K562 (cell line): Measurements from ENCODE around the gene WFDC1. TPM values are rescaled to one million over a fixed set of nuclear protein-coding genes. Genes with fewer than 3 reads are reported as not detected.

Experiments used
- ATAC-seq: fragments of 200-7000 bp; cut with Tn5 transposase; 3 replicates; pipeline ENCODE4 v1.9.1; 2020; ENCODE audit warnings: moderate library complexity
- BruUV-seq: library from RNA; stranded (reverse); fragments of 400-500 nt; replicated peaks from 2 replicates; lab custom pipeline; 2021; lab: Mats Ljungman, UMichigan
- CTCF ChIA-PET: fragments of 300-600 bp; formaldehyde crosslinking; extraction: SDS; loops from one replicate; lab custom pipeline; 2021; ENCODE audit warnings: low intra/inter-chr PET ratio; lab: Yijun Ruan, JAX
- POLR2A ChIA-PET: fragments of 300-600, 350-650 bp; sonication (Branson Sonifier 250); formaldehyde crosslinking; extraction: SDS; loops from one replicate; lab custom pipeline; 2021; ENCODE audit warnings: antibody characterized with exemption, inconsistent platforms; lab: Yijun Ruan, JAX
- DNase-seq, 4 experiments: peaks; one replicate each; pipeline versions ENCODE4 v3.0.0 to v3.0.0-alpha.2; 2011 to 2018; ENCODE audit warnings: low spot score in 3 of 4, mixed read lengths in 3 of 4; ENCODE audit errors: extremely low read depth in 1 of 4
- FAIRE-seq: peaks from 2 replicates; lab custom pipeline; 2011; peaks lifted over from hg19 to GRCh38; lab: Jason Lieb, UNC
- H2AFZ ChIP-seq: 2 replicates; pipeline ENCODE4 v1.6.0; 2011; ENCODE audit warnings: low read depth, low read length, control low read depth, inconsistent platforms
- H3K27ac ChIP-seq: fragments of 200-600 bp; 3 replicates; pipeline ENCODE4 v1.8.0; 2011; ENCODE audit warnings: low read depth, mild to moderate bottlenecking, control low read depth, inconsistent platforms, low read length, moderate library complexity, mixed read lengths; ENCODE audit errors: extremely low read depth
- H3K27me3 ChIP-seq, 2 experiments: fragments of 300-600 bp in 1 of 2; 2 replicates in 1 of 2; 3 replicates in 1 of 2; pipeline versions ENCODE4 v1.6.0 to v1.8.0; 2011; ENCODE audit warnings: inconsistent platforms in 2 of 2, low read length in 2 of 2, mild to moderate bottlenecking in 1 of 2, mixed read lengths in 1 of 2, moderate library complexity in 1 of 2; ENCODE audit not compliant: control insufficient read depth in 2 of 2, insufficient read depth in 2 of 2
- H3K36me3 ChIP-seq: fragments of 300-600 bp; 3 replicates; pipeline ENCODE4 v1.8.0; 2011; ENCODE audit warnings: mild to moderate bottlenecking, low read length, inconsistent platforms; ENCODE audit not compliant: control insufficient read depth, insufficient read depth
- H3K4me1 ChIP-seq, 2 experiments: fragments of 200-600 bp in 1 of 2; replicated peaks in 1 of 2; 2 replicates in 1 of 2; 3 replicates in 1 of 2; pipeline versions ENCODE4 v1.5.1 to v1.8.0; 2011; ENCODE audit warnings: inconsistent platforms in 2 of 2, low read length in 2 of 2, mild to moderate bottlenecking in 1 of 2, mixed read lengths in 1 of 2, moderate library complexity in 1 of 2; ENCODE audit not compliant: control insufficient read depth in 2 of 2, insufficient read depth in 2 of 2
- H3K4me2 ChIP-seq: 2 replicates; pipeline ENCODE4 v1.6.1; 2011; ENCODE audit warnings: low read length, control low read depth, inconsistent platforms, mixed read lengths; ENCODE audit not compliant: insufficient read depth
- H3K4me3 ChIP-seq: fragments of 200-600 bp; sonication (generic), shearing (Covaris generic); 2 replicates; pipeline ENCODE4 v1.5.1; 2016; ENCODE audit warnings: control low read depth, inconsistent platforms
- H3K79me2 ChIP-seq: fragments of 200-600 bp; 3 replicates; pipeline ENCODE4 v1.8.0; 2011; ENCODE audit warnings: low read length, inconsistent platforms; ENCODE audit not compliant: control insufficient read depth, insufficient read depth
- H3K9ac ChIP-seq, 2 experiments: 2 replicates each; pipeline versions ENCODE4 v1.6.0 to v1.6.1; 2011; ENCODE audit warnings: low read depth in 2 of 2, low read length in 2 of 2, control low read depth in 1 of 2, inconsistent platforms in 1 of 2, mild to moderate bottlenecking in 1 of 2, mixed read lengths in 1 of 2; ENCODE audit not compliant: insufficient read depth in 1 of 2
- H3K9me1 ChIP-seq: one replicate; pipeline ENCODE4 v1.6.0; 2011; ENCODE audit warnings: inconsistent platforms, mild to moderate bottlenecking, low read length, moderate library complexity; ENCODE audit not compliant: control insufficient read depth, insufficient read depth
- H3K9me3 ChIP-seq: replicated peaks from 2 replicates; pipeline ENCODE4 v1.5.1; 2011; ENCODE audit warnings: low read depth, low read length, inconsistent platforms; ENCODE audit not compliant: control insufficient read depth, insufficient read depth
- H4K20me1 ChIP-seq: replicated peaks from 2 replicates; pipeline ENCODE4 v1.6.1; 2011; ENCODE audit warnings: low read length, inconsistent platforms, mixed read lengths; ENCODE audit not compliant: control insufficient read depth, insufficient read depth
- BACH1 ChIP-seq: fragments of 200-800 bp; sonication (Bioruptor generic); IDR thresholded peaks from 2 replicates; pipeline ENCODE4 v1.6.1; 2016; ENCODE audit warnings: missing genetic modification characterization, missing compliant biosample characterization
- BCL6 ChIP-seq: fragments of 250-450 bp; sonication (Bioruptor Pico); IDR thresholded peaks from 2 replicates; pipeline ENCODE4 v1.4.0; 2020
- BRCA1 ChIP-seq, 2 experiments: fragments of 450-650 bp in 1 of 2; sonication (generic) in 1 of 2; formaldehyde crosslinking in 1 of 2; IDR thresholded peaks; 2 replicates each; pipeline versions ENCODE4 v1.5.0 to v1.6.1; 2017 to 2020; ENCODE audit warnings: mild to moderate bottlenecking in 1 of 2, missing genetic modification reagents in 1 of 2
- CEBPB ChIP-seq: fragments of 450-650 bp; IDR thresholded peaks from 2 replicates; pipeline ENCODE4 v1.6.1; 2016; ENCODE audit warnings: missing genetic modification characterization, missing compliant biosample characterization
- CEBPG ChIP-seq, 3 experiments: fragments of 200-800 bp in 1 of 3; sonication (Bioruptor generic) in 1 of 3; sonication (generic) in 1 of 3; formaldehyde crosslinking in 1 of 3; IDR thresholded peaks in 2 of 3; conservative IDR thresholded peaks in 1 of 3; 2 replicates each; pipeline versions ENCODE4 v1.6.1 to v1.8.0; 2016 to 2022; ENCODE audit warnings: missing compliant biosample characterization in 2 of 3, missing genetic modification characterization in 2 of 3, mild to moderate bottlenecking in 1 of 3, missing genetic modification reagents in 1 of 3
- EWSR1 ChIP-seq: fragments of 450-650 bp; IDR thresholded peaks from 2 replicates; pipeline ENCODE4 v1.6.1; 2018; ENCODE audit warnings: borderline replicate concordance, mild to moderate bottlenecking, low read depth, moderate library complexity; ENCODE audit not compliant: partially characterized antibody
- HOXB6 ChIP-seq: fragments of 250-450 bp; sonication (Bioruptor Pico); IDR thresholded peaks from 2 replicates; pipeline ENCODE4 v1.5.1; 2022; ENCODE audit warnings: mild to moderate bottlenecking, borderline replicate concordance
- MYC ChIP-seq, 2 experiments: fragments of 250-450 bp in 1 of 2; sonication (Bioruptor Pico) in 1 of 2; IDR thresholded peaks; 2 replicates each; pipeline versions ENCODE4 v1.5.1 to v1.6.1; 2012 to 2021; ENCODE audit warnings: low read depth in 2 of 2, borderline replicate concordance in 1 of 2, improper control_type of control experiment in 1 of 2, low read length in 1 of 2, mild to moderate bottlenecking in 1 of 2, moderate library complexity in 1 of 2
- NRF1 ChIP-seq, 2 experiments: fragments of 450-650 bp; IDR thresholded peaks in 1 of 2; conservative IDR thresholded peaks in 1 of 2; 2 replicates each; pipeline ENCODE4 v1.6.1; 2014; ENCODE audit warnings: mild to moderate bottlenecking in 2 of 2
- SMARCB1 ChIP-seq: IDR thresholded peaks from 2 replicates; pipeline ENCODE4 v1.6.1; 2011; ENCODE audit warnings: improper control_type of control experiment, low read depth; ENCODE audit not compliant: insufficient read length
- SMARCC2 ChIP-seq: fragments of 450-650 bp; IDR thresholded peaks from 2 replicates; pipeline ENCODE4 v1.6.1; 2017; ENCODE audit warnings: antibody characterized with exemption, moderate library complexity, mild to moderate bottlenecking, low read depth
- TSC22D4 ChIP-seq: fragments of 450-650 bp; IDR thresholded peaks from 2 replicates; pipeline ENCODE4 v1.6.1; 2016; ENCODE audit warnings: missing genetic modification characterization, missing biosample characterization, control low read depth
- XRCC5 ChIP-seq: fragments of 200-400 bp; formaldehyde crosslinking; IDR thresholded peaks from 2 replicates; pipeline ENCODE4 v1.6.1; 2017; ENCODE audit warnings: low read depth, mild to moderate bottlenecking, low read length
- ZFX ChIP-seq: sonication (generic); formaldehyde crosslinking; IDR thresholded peaks from 2 replicates; pipeline ENCODE4 v1.8.0; 2022; ENCODE audit warnings: mild to moderate bottlenecking, missing genetic modification reagents, moderate library complexity
- ZNF431 ChIP-seq: sonication (generic); formaldehyde crosslinking; IDR thresholded peaks from 2 replicates; pipeline ENCODE4 v1.8.0; 2022; ENCODE audit warnings: mild to moderate bottlenecking, missing genetic modification reagents
- WGBS: fragments of 100-300 bp; shearing (Covaris generic); methylation state at CpG from one replicate; pipeline ENCODE4 v1.1.6; 2016; ENCODE audit warnings: low coverage, mixed read lengths; ENCODE audit not compliant: insufficient coverage; ENCODE audit errors: missing lambda C conversion rate; 5-methylcytosine and 5-hydroxymethylcytosine counted together
- in situ Hi-C: fragments of 300-500 bp; cut with MboI; formaldehyde crosslinking; loops from 4 replicates; pipeline ENCODE4 v1.15.0; 2018; ENCODE audit warnings: inconsistent platforms, mixed read lengths
- intact Hi-C: fragments of 100-400 bp; cut with micrococcal nuclease; formaldehyde crosslinking; loops from 2 replicates; pipeline ENCODE4 v1.14.2; 2022
- polyA plus RNA-seq, 8 experiments: library from polyadenylated mRNA; depleted of rRNA in 4 of 8; stranded (reverse) in 5 of 8; unstranded in 3 of 8; fragments of >200 nt; fragmentation: Nextera tagmentation in 2 of 8; fragmentation: Illumina TruSeq in 1 of 8; extraction: Ambion mirVana in 2 of 8; extraction: Trizol in 1 of 8; gene quantifications; 2 replicates each; pipeline versions ENCODE4 v1.2.1 to v1.2.3, GENCODE V29; 2011 to 2014; ENCODE audit warnings: inconsistent platforms in 1 of 8, missing spikeins in 1 of 8
- total RNA-seq, 7 experiments: library from RNA; depleted of rRNA in 6 of 7; stranded (reverse); fragments of >200 nt in 6 of 7; fragmentation: Illumina TruSeq in 2 of 7; extraction: Trizol in 2 of 7; gene quantifications; 2 replicates each; pipeline versions ENCODE4 v1.2.1 to v1.2.3, GENCODE V29; 2011 to 2021; ENCODE audit warnings: low replicate concordance in 1 of 7

Gene WFDC1
- total and polyA plus RNA-seq, 9 of the 15 experiments (the other 6 are each of a cell fraction or from before 2014, with no cell fraction given), result not detected

GRCh38 chr16:84368308-84368996, 73.8 kb downstream of the WFDC1 start, which contains the start of gene ATP2C2:
Gene ATP2C2, plus strand, starts transcription at chr16:84368538. Its CDS starts 78 bp downstream, at chr16:84368616.
- ATAC-seq (peak; percentile 34), FAIRE-seq (no peak), DNase-seq (peak in 2 of 4 experiments; percentile 36 to 42)
- H3K4me2 ChIP-seq, result no peak within 1 kb of the TSS
- 22% methylated on average over 44 of the region's 66 CpGs for WGBS
- peaks cover 33 to 72% of the 10 kb centered on the region in 2 experiments for H3K27me3 ChIP-seq
- H2AFZ ChIP-seq, result no peak within 1 kb of the TSS
- H3K9me1 ChIP-seq, result no peaks in the 10 kb centered on the region
- H3K4me1 ChIP-seq, result peaks cover 0 to 12% of the 10 kb centered on the region in 2 experiments; a peak in 2 of 5 replicates
- no peaks in the 10 kb centered on the region for H4K20me1 ChIP-seq
- CTCF ChIA-PET, result no interaction called here
- H3K9ac ChIP-seq, result 0 out of 4 replicates have a peak within 1 kb of the TSS, but pooled peaks of 1 of the 2 experiments have one; percentile 18
- no peaks in the 10 kb centered on the region for H3K36me3 ChIP-seq
- intact Hi-C loops, result no loop called here
- TF ChIP-seq NRF1 (conservative IDR thresholded peaks at IDR 0.05 in 1 of 2, IDR thresholded peaks at IDR 0.05 in 1 of 2), result 0 out of 4 replicates have a peak, but pooled peaks of 1 of the 2 experiments have one; percentile 13
- TF ChIP-seq SMARCB1, result no peak
- no TSS peak for BruUV-seq
- no peaks in the 10 kb centered on the region for H3K9me3 ChIP-seq
- H3K27ac ChIP-seq, result no peak within 1 kb of the TSS
- H3K4me3 ChIP-seq, result no peak within 1 kb of the TSS
- in situ Hi-C loops, result no loop called here
- H3K79me2 ChIP-seq, result no peaks in the 10 kb centered on the region
- POLR2A ChIA-PET, result interaction anchor here (0.6 to 0.8 kb wide), 3 partner anchors 18 to 41 kb away, joined by 3 to 4 read pairs (median 4); no protein-coding TSS in a partner anchor

- no peak for FAIRE-seq
- ATAC-seq, result no peak
- H3K27me3 ChIP-seq, result peaks cover 34 to 67% of the 10 kb centered on the region in 2 experiments
- H3K36me3 ChIP-seq, result no peaks in the 10 kb centered on the region
- in situ Hi-C loops (no loop called here), intact Hi-C loops (no loop called here)
- no peak overlapping the region for H3K9ac ChIP-seq
- no peaks in the 10 kb centered on the region for H3K79me2 ChIP-seq
- no peaks in the 10 kb centered on the region for H3K9me1 ChIP-seq
- DNase-seq, result no peak
- no peak overlapping the region for H3K4me2 ChIP-seq
- no peaks in the 10 kb centered on the region for H4K20me1 ChIP-seq
- no peaks in the 10 kb centered on the region for H3K9me3 ChIP-seq
- H2AFZ ChIP-seq, result no peak overlapping the region
- ChIA-PET CTCF (no interaction called here), POLR2A (interaction anchor here (0.6 to 0.8 kb wide), 2 partner anchors 17 to 41 kb away, joined by 3 to 4 read pairs; no protein-coding TSS in a partner anchor)
- under 1% methylated on average over 7 of the region's 7 CpGs for WGBS
- peaks cover 0 to 12% of the 10 kb centered on the region in 2 experiments; a peak in 2 of 5 replicates for H3K4me1 ChIP-seq
- no peak overlapping the region for H3K4me3 ChIP-seq
- H3K27ac ChIP-seq, result no peak overlapping the region
- no TSS peak for BruUV-seq
- no peak for TF ChIP-seq TSC22D4 (tag)
- TF ChIP-seq ZFX (CRISPR knock-in tag), result no peak
- no peak for TF ChIP-seq XRCC5
- TF ChIP-seq BRCA1 (IDR thresholded peaks at IDR 0.05), result no peak
- TF ChIP-seq BRCA1 (CRISPR knock-in tag; IDR thresholded peaks at IDR 0.05), result no peak
- no peak for TF ChIP-seq CEBPB (tag)
- TF ChIP-seq BCL6 (CRISPR knock-in tag), result no peak
- TF ChIP-seq MYC (IDR thresholded peaks at IDR 0.05; ENCODE audit: low read depth, low read length), result no peak
- TF ChIP-seq MYC (CRISPR knock-in tag; IDR thresholded peaks at IDR 0.05; ENCODE audit: borderline replicate concordance, low read depth), result no peak
- no peak for TF ChIP-seq BACH1 (tag)
- TF ChIP-seq HOXB6 (CRISPR knock-in tag), result no peak
- no peak for TF ChIP-seq SMARCC2
- no peak for TF ChIP-seq EWSR1
- TF ChIP-seq CEBPG (CRISPR knock-in tag; IDR thresholded peaks at IDR 0.05), result no peak
- no peak for TF ChIP-seq CEBPG (tag; conservative IDR thresholded peaks at IDR 0.05 in 1 of 2, IDR thresholded peaks at IDR 0.05 in 1 of 2)
- TF ChIP-seq ZNF431 (CRISPR knock-in tag), result no peak
These were observed 74.4 kb downstream of the WFDC1 start for GRCh38 chr16:84369105-84369504.
